HCT116 (cell line): Measurements from ENCODE around the gene PRKCH. TPM values are rescaled to one million over a fixed set of nuclear protein-coding genes. Genes with fewer than 3 reads are reported as not detected.

Experiments
- ATAC-seq: fragments of 200-7000 bp; cut with Tn5 transposase; 2 replicates; pipeline ENCODE4 v1.9.1; 2020; ENCODE audit warnings: mild to moderate bottlenecking, moderate library complexity
- BruUV-seq: library from RNA; stranded (reverse); fragments of 400-500 nt; replicated peaks from 2 replicates; lab custom pipeline; 2021; lab: Mats Ljungman, UMichigan
- CTCF ChIA-PET: fragments of 300-600 bp; sonication (Branson Sonifier 250); formaldehyde crosslinking; loops from one replicate; lab custom pipeline; 2021; ENCODE audit warnings: antibody characterized with exemption; lab: Charles Lee
- POLR2A ChIA-PET: fragments of 300-600, 350-600 bp; sonication (Branson Sonifier 250); formaldehyde crosslinking; loops from one replicate; lab custom pipeline; 2021; ENCODE audit warnings: antibody characterized with exemption; lab: Charles Lee
- RAD21 ChIA-PET, 2 experiments: fragments of 300-600 bp; sonication (Branson Sonifier 250); formaldehyde crosslinking; loops; one replicate each; lab custom pipeline; 2023; ENCODE audit warnings: low total read pairs in 2 of 2; ENCODE audit not compliant: uncharacterized antibody in 2 of 2, unreplicated experiment in 2 of 2, low non-redundant PET in 1 of 2; lab: Charles Lee
- DNase-seq: peaks from one replicate; pipeline ENCODE4 v3.0.0-alpha.2; 2010; ENCODE audit warnings: low read depth, low spot score
- H2AFZ ChIP-seq: fragments of 200-600 bp; shearing (Covaris generic), sonication (generic); 2 replicates; pipeline ENCODE4 v1.6.1; 2017; ENCODE audit warnings: low read depth, mixed run types, mixed read lengths, antibody characterized with exemption, low read length; ENCODE audit not compliant: poor library complexity, severe bottlenecking
- H3K27ac ChIP-seq: 2 replicates; pipeline ENCODE4 v1.5.1; 2012; ENCODE audit warnings: low read depth, low read length
- H3K27me3 ChIP-seq: fragments of 200-600 bp; sonication (generic); 2 replicates; pipeline ENCODE4 v1.6.1; 2016; ENCODE audit warnings: mixed run types, low read length, mixed read lengths; ENCODE audit not compliant: insufficient read depth
- H3K36me3 ChIP-seq, 2 experiments: fragments of 200-500 bp in 1 of 2; fragments of 200-600 bp in 1 of 2; sonication (Bioruptor generic) in 1 of 2; sonication (generic) in 1 of 2; 2 replicates each; pipeline versions ENCODE4 v1.5.1 to v1.6.1; 2014 to 2016; ENCODE audit warnings: low read length in 2 of 2, inconsistent platforms in 1 of 2, mixed read lengths in 1 of 2, mixed run types in 1 of 2; ENCODE audit not compliant: insufficient read depth in 2 of 2, control insufficient read depth in 1 of 2
- H3K4me1 ChIP-seq, 2 experiments: fragments of 200-600 bp in 1 of 2; sonication (generic) in 1 of 2; 2 replicates each; pipeline versions ENCODE4 v1.5.1 to v1.6.1; 2012 to 2017; ENCODE audit warnings: low read length in 2 of 2, inconsistent platforms in 1 of 2, mild to moderate bottlenecking in 1 of 2, mixed read lengths in 1 of 2, mixed run types in 1 of 2, moderate library complexity in 1 of 2; ENCODE audit not compliant: insufficient read depth in 2 of 2, control insufficient read depth in 1 of 2
- H3K4me2 ChIP-seq: fragments of 200-600 bp; sonication (generic); 2 replicates; pipeline ENCODE4 v1.6.1; 2017; ENCODE audit warnings: mixed run types, low read length, mixed read lengths
- H3K4me3 ChIP-seq, 2 experiments: fragments of 200-600 bp in 1 of 2; sonication (generic) in 1 of 2; replicated peaks in 1 of 2; 2 replicates each; pipeline ENCODE4 v1.5.1; 2011 to 2016; ENCODE audit warnings: low read length in 2 of 2, control low read depth in 1 of 2, low read depth in 1 of 2, mild to moderate bottlenecking in 1 of 2, mixed read lengths in 1 of 2, mixed run types in 1 of 2
- H3K79me2 ChIP-seq: fragments of 200-600 bp; sonication (generic); 2 replicates; pipeline ENCODE4 v1.6.1; 2017; ENCODE audit warnings: mild to moderate bottlenecking, mixed run types, low read length, moderate library complexity, mixed read lengths; ENCODE audit not compliant: insufficient read depth
- H3K9ac ChIP-seq: fragments of 200-600 bp; sonication (generic); 2 replicates; pipeline ENCODE4 v1.6.1; 2016; ENCODE audit warnings: low read length, mixed read lengths
- H3K9me2 ChIP-seq: fragments of 200-600 bp; sonication (generic), shearing (Covaris generic); 2 replicates; pipeline ENCODE4 v1.6.1; 2017; ENCODE audit warnings: mixed run types, mild to moderate bottlenecking, moderate library complexity; ENCODE audit not compliant: insufficient read depth
- H3K9me3 ChIP-seq, 2 experiments: fragments of 200-500 bp in 1 of 2; fragments of 200-600 bp in 1 of 2; sonication (Bioruptor generic) in 1 of 2; sonication (generic) in 1 of 2; 2 replicates each; pipeline ENCODE4 v1.6.1; 2014 to 2017; ENCODE audit warnings: low read length in 2 of 2, mixed read lengths in 2 of 2, inconsistent platforms in 1 of 2, low read depth in 1 of 2, mild to moderate bottlenecking in 1 of 2, mixed run types in 1 of 2, moderate library complexity in 1 of 2; ENCODE audit not compliant: control insufficient read depth in 1 of 2, insufficient read depth in 1 of 2
- H4K20me1 ChIP-seq: fragments of 200-600 bp; sonication (generic), shearing (Covaris generic); 2 replicates; pipeline ENCODE4 v1.6.1; 2017; ENCODE audit warnings: mixed run types, mild to moderate bottlenecking, moderate library complexity; ENCODE audit not compliant: insufficient read depth
- ATF3 ChIP-seq: IDR thresholded peaks from 2 replicates; pipeline ENCODE4 v1.6.1; 2012
- CBX3 ChIP-seq: IDR thresholded peaks from 2 replicates; pipeline ENCODE4 v1.6.1; 2012; ENCODE audit warnings: low read depth
- EGR1 ChIP-seq: IDR thresholded peaks from 2 replicates; pipeline ENCODE4 v1.6.1; 2012; ENCODE audit warnings: low read depth
- ELF1 ChIP-seq: IDR thresholded peaks from 2 replicates; pipeline ENCODE4 v1.6.1; 2012; ENCODE audit warnings: low read depth, borderline replicate concordance
- EZH2phosphoT487 ChIP-seq: fragments of 200-600 bp; IDR thresholded peaks from 2 replicates; pipeline ENCODE4 v1.6.1; 2018; ENCODE audit warnings: antibody characterized with exemption, borderline replicate concordance
- FOSL1 ChIP-seq: IDR thresholded peaks from 2 replicates; pipeline ENCODE4 v1.6.1; 2012; ENCODE audit warnings: low read depth
- JUND ChIP-seq: IDR thresholded peaks from 2 replicates; pipeline ENCODE4 v1.6.1; 2012
- MAX ChIP-seq: IDR thresholded peaks from 2 replicates; pipeline ENCODE4 v1.6.1; 2012
- RAD21 ChIP-seq: IDR thresholded peaks from 2 replicates; pipeline ENCODE4 v1.6.1; 2012; ENCODE audit warnings: low read depth, mild to moderate bottlenecking
- SIN3A ChIP-seq: IDR thresholded peaks from 2 replicates; pipeline ENCODE4 v1.6.1; 2012; ENCODE audit warnings: low read depth
- SP1 ChIP-seq: IDR thresholded peaks from 2 replicates; pipeline ENCODE4 v1.6.1; 2012; ENCODE audit warnings: low read depth
- SRF ChIP-seq: IDR thresholded peaks from 2 replicates; pipeline ENCODE4 v1.6.1; 2012; ENCODE audit warnings: low read depth
- ZNF274 ChIP-seq: fragments of 200-500 bp; sonication (Bioruptor generic); IDR thresholded peaks from 2 replicates; pipeline ENCODE4 v1.6.1; 2014; ENCODE audit warnings: mild to moderate bottlenecking, low read depth, low read length, inconsistent platforms
- intact Hi-C: fragments of 100-400 bp; cut with micrococcal nuclease; formaldehyde crosslinking; loops from 2 replicates; pipeline ENCODE4 v1.10.0; 2022
- total RNA-seq: library from RNA; stranded (reverse); gene quantifications from one replicate; pipeline ENCODE4 v1.2.1, GENCODE V29; 2021; ENCODE audit not compliant: unreplicated experiment
- TF ChIP-seq, protein P1 (sequence below): IDR thresholded peaks from 2 replicates; pipeline ENCODE4 v1.6.1; 2011; ENCODE audit warnings: mild to moderate bottlenecking, low read length, moderate library complexity; ENCODE audit not compliant: insufficient replicate concordance; ENCODE audit errors: extremely low read depth

PRKCH gene
- total RNA-seq, 1 experiment from 2014 or later = 16.6 TPM

- DNase-seq (no peak), ATAC-seq (no peak)
- CTCF ChIA-PET = interaction anchor here (0.5 kb wide), 1 partner anchor 307 kb away, joined by 3 read pairs; no protein-coding TSS in a partner anchor
- H3K36me3 ChIP-seq = no peaks in the 10 kb centered on the region
- no peak overlapping the region for H3K4me3 ChIP-seq
- RAD21 ChIA-PET = interaction anchor here (0.8 kb wide), 2 partner anchors 10 to 34 kb away, joined by 3 to 4 read pairs; no protein-coding TSS in a partner anchor
- H3K4me1 ChIP-seq = peaks cover 73 to 80% of the 10 kb centered on the region in 2 experiments
- H3K27me3 ChIP-seq = no peaks in the 10 kb centered on the region
- H3K27ac ChIP-seq = peak overlapping the region; percentile 92
- BruUV-seq = no TSS peak
- TF ChIP-seq SP1 (0 out of 2 replicates have a peak, but pooled peaks have one; percentile 28), JUND (0 out of 2 replicates have a peak, but pooled peaks have one; percentile 37), FOSL1 (peak; percentile 45)
- TF ChIP-seq, protein P1, sequence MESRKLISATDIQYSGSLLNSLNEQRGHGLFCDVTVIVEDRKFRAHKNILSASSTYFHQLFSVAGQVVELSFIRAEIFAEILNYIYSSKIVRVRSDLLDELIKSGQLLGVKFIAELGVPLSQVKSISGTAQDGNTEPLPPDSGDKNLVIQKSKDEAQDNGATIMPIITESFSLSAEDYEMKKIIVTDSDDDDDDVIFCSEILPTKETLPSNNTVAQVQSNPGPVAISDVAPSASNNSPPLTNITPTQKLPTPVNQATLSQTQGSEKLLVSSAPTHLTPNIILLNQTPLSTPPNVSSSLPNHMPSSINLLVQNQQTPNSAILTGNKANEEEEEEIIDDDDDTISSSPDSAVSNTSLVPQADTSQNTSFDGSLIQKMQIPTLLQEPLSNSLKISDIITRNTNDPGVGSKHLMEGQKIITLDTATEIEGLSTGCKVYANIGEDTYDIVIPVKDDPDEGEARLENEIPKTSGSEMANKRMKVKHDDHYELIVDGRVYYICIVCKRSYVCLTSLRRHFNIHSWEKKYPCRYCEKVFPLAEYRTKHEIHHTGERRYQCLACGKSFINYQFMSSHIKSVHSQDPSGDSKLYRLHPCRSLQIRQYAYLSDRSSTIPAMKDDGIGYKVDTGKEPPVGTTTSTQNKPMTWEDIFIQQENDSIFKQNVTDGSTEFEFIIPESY = no peak
- peak overlapping the region; percentile 71 for H3K4me2 ChIP-seq
- H2AFZ ChIP-seq = no peak overlapping the region
- no peaks in the 10 kb centered on the region for H3K79me2 ChIP-seq
- POLR2A ChIA-PET = interaction anchor here (1.8 to 6.7 kb wide), 3 partner anchors 9 to 35 kb away, joined by 6 to 45 read pairs (median 6); no protein-coding TSS in a partner anchor
- peak overlapping the region; percentile 48 for H3K9ac ChIP-seq
- no peaks in the 10 kb centered on the region for H3K9me3 ChIP-seq
- intact Hi-C loops = no loop called here
- H4K20me1 ChIP-seq = no peaks in the 10 kb centered on the region
- H3K9me2 ChIP-seq = no peaks in the 10 kb centered on the region
Measured at GRCh38 chr14:61527325-61528100, 206.1 kb downstream of the PRKCH start.

DNA sequence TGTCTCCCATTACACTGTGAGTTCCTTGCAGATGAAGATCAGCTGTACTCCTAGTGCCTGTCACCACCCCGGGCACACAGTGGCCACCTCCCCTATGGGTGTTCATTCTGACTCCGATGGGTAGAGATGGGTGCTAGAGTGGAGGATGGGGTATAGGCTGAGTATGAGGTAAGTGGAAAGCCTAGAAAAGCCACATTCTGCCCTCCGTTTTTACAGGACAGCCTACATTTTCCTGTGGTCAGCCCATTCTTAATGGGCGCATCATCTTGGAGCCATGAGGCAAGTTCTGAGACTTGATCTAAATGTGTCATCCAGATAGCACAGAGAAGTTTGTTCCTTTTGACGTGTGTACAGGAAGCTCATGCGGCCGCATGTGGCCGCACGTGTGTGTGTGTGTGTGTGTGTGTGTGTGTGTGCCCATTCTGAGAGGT lies 207.2 kb downstream of the PRKCH start:
- Histone ChIP-seq H3K27ac (no peak overlapping the region; the same call in 1 of the 2 replicates), H3K9ac (no peak overlapping the region), H3K27me3 (no peaks in the 10 kb centered on the region), H3K4me3 (no peak overlapping the region), H3K4me1 (peaks cover 72 to 81% of the 10 kb centered on the region in 2 experiments), H3K36me3 (no peaks in the 10 kb centered on the region), H3K4me2 (peak overlapping the region; percentile 71), H3K9me3 (no peaks in the 10 kb centered on the region), H2AFZ (no peak overlapping the region), H4K20me1 (no peaks in the 10 kb centered on the region)
- DNase-seq (no peak), ATAC-seq (no peak)
- CTCF ChIA-PET = no interaction called here
- BruUV-seq = no TSS peak
- intact Hi-C loops = no loop called here
- TF ChIP-seq RAD21 (no peak), ZNF274 (no peak), MAX (0 out of 2 replicates have a peak, but pooled peaks have one; percentile 15), ELF1 (no peak), SIN3A (no peak), CBX3 (no peak), EGR1 (no peak), EZH2phosphoT487 (no peak), FOSL1 (peak; percentile 24; the same call in 1 of the 2 replicates), ATF3 (no peak), SRF (no peak), JUND (peak; percentile 44)
- TF ChIP-seq, protein P1 = no peak
- TF ChIP-seq, all 23 proteins: peak for 3
- ChIA-PET POLR2A (interaction anchor here (6.7 kb wide), 1 partner anchor 8 kb away, joined by 45 read pairs; no protein-coding TSS in a partner anchor), RAD21 (no interaction called here)
- H3K9me2 ChIP-seq = no peaks in the 10 kb centered on the region
- H3K79me2 ChIP-seq = no peaks in the 10 kb centered on the region
